WTC11 (cell line): Measurements from ENCODE around the gene ABCG4. TPM values are rescaled to one million over a fixed set of nuclear protein-coding genes. Genes with fewer than 3 reads are reported as not detected.

Experiments
- ARID4B ChIP-seq: sonication (generic); formaldehyde crosslinking; IDR thresholded peaks from 2 replicates; pipeline ENCODE4 v1.8.0; 2023; ENCODE audit warnings: missing genetic modification reagents, mild to moderate bottlenecking, borderline replicate concordance
- CDX4 ChIP-seq: fragments of 250-450 bp; sonication (Bioruptor Pico); IDR thresholded peaks from 2 replicates; pipeline ENCODE4 v1.9.0; 2021; ENCODE audit warnings: moderate library complexity, mild to moderate bottlenecking, inconsistent platforms, borderline replicate concordance
- EMX1 ChIP-seq: fragments of 250-450 bp; sonication (Bioruptor Pico); IDR thresholded peaks from 2 replicates; pipeline ENCODE4 v1.8.0; 2021; ENCODE audit warnings: mild to moderate bottlenecking
- ESRRA ChIP-seq: sonication (generic); formaldehyde crosslinking; IDR thresholded peaks from 2 replicates; pipeline ENCODE4 v1.8.1; 2022; ENCODE audit warnings: mild to moderate bottlenecking, missing genetic modification reagents, borderline replicate concordance
- GABPB1 ChIP-seq: sonication (generic); formaldehyde crosslinking; IDR thresholded peaks from 2 replicates; pipeline ENCODE4 v1.8.1; 2023; ENCODE audit warnings: mild to moderate bottlenecking, missing genetic modification reagents
- HMGXB4 ChIP-seq: sonication (generic); formaldehyde crosslinking; IDR thresholded peaks from 2 replicates; pipeline ENCODE4 v1.8.1; 2023; ENCODE audit warnings: mild to moderate bottlenecking, moderate library complexity, missing genetic modification reagents
- JAZF1 ChIP-seq: fragments of 250-450 bp; sonication (Bioruptor Pico); IDR thresholded peaks from 2 replicates; pipeline ENCODE4 v1.9.0; 2021; ENCODE audit warnings: moderate library complexity, mild to moderate bottlenecking, inconsistent platforms
- JUN ChIP-seq: sonication (generic); formaldehyde crosslinking; IDR thresholded peaks from 2 replicates; pipeline ENCODE4 v1.8.0; 2023; ENCODE audit warnings: mild to moderate bottlenecking, missing genetic modification reagents
- RORB ChIP-seq: fragments of 250-450 bp; sonication (Bioruptor Pico); IDR thresholded peaks from 2 replicates; pipeline ENCODE4 v1.9.0; 2021; ENCODE audit warnings: mild to moderate bottlenecking
- USF1 ChIP-seq: sonication (generic); formaldehyde crosslinking; IDR thresholded peaks from 2 replicates; pipeline ENCODE4 v1.8.0; 2022; ENCODE audit warnings: mild to moderate bottlenecking, missing genetic modification reagents
- ZBTB43 ChIP-seq: sonication (generic); formaldehyde crosslinking; IDR thresholded peaks from 2 replicates; pipeline ENCODE4 v1.8.1; 2023; ENCODE audit warnings: mild to moderate bottlenecking, missing genetic modification reagents
- ZNF219 ChIP-seq: sonication (generic); formaldehyde crosslinking; IDR thresholded peaks from 2 replicates; pipeline ENCODE4 v1.8.0; 2023; ENCODE audit warnings: missing genetic modification reagents, mild to moderate bottlenecking, borderline replicate concordance
- ZNF263 ChIP-seq: sonication (generic); formaldehyde crosslinking; IDR thresholded peaks from 2 replicates; pipeline ENCODE4 v1.8.1; 2022; ENCODE audit warnings: low read depth, mild to moderate bottlenecking, moderate library complexity, missing genetic modification reagents
- ZNF423 ChIP-seq: fragments of 250-450 bp; sonication (Bioruptor Pico); IDR thresholded peaks from 2 replicates; pipeline ENCODE4 v2.1.2; 2022; ENCODE audit warnings: mild to moderate bottlenecking, moderate library complexity
- total RNA-seq: library from RNA; stranded (reverse); gene quantifications from 3 replicates; pipeline ENCODE4 v1.2.3, GENCODE V29; 2021
- TF ChIP-seq, protein P1 (sequence below): fragments of 250-450 bp; sonication (Bioruptor Pico); IDR thresholded peaks from 2 replicates; pipeline ENCODE4 v1.9.0; 2021; ENCODE audit warnings: mild to moderate bottlenecking, borderline replicate concordance
- TF ChIP-seq, protein P2 (sequence below): fragments of 250-450 bp; sonication (Bioruptor Pico); IDR thresholded peaks from 2 replicates; pipeline ENCODE4 v1.9.0; 2021; ENCODE audit warnings: mild to moderate bottlenecking
- TF ChIP-seq, protein P3 (sequence below): sonication (generic); formaldehyde crosslinking; IDR thresholded peaks from 2 replicates; pipeline ENCODE4 v1.8.0; 2023; ENCODE audit warnings: mild to moderate bottlenecking, missing genetic modification reagents

ABCG4 gene
- total RNA-seq, 1 experiment from 2014 or later: 4.4 TPM

DNA sequence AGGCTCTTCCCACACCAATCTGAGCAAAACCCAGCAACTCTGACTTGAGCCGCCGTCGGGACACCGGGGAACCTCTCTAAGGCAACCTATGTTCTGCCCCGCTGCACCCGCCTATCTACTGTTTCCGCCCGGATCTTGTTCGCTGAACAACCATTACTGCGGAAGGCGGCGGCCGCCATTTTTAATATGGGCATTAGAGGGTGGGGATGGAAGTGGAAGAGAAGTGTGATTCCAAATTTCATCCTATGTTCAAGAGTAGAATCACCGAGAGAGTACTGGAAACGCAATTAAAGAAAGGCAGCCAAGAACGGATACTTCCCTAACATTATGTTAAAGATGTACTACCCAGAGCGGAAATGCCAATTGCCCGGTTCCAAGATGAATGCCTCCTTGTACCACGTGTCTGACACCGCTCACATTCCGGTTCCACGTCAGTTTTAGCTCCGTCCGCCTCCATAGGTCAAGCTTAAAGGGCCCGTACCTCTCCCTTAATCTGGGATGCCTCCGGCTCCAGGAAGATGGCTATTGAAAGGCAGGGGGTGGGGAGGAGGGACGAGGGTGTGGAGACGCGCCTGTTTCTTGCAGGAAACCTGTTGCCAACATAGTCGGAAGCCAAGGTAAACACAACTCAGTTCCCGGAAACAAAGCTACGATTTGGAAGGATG, 47.0 kb upstream of the ABCG4 start, which contains the start of gene DPAGT1 (continued):
- TF ChIP-seq, protein P1, sequence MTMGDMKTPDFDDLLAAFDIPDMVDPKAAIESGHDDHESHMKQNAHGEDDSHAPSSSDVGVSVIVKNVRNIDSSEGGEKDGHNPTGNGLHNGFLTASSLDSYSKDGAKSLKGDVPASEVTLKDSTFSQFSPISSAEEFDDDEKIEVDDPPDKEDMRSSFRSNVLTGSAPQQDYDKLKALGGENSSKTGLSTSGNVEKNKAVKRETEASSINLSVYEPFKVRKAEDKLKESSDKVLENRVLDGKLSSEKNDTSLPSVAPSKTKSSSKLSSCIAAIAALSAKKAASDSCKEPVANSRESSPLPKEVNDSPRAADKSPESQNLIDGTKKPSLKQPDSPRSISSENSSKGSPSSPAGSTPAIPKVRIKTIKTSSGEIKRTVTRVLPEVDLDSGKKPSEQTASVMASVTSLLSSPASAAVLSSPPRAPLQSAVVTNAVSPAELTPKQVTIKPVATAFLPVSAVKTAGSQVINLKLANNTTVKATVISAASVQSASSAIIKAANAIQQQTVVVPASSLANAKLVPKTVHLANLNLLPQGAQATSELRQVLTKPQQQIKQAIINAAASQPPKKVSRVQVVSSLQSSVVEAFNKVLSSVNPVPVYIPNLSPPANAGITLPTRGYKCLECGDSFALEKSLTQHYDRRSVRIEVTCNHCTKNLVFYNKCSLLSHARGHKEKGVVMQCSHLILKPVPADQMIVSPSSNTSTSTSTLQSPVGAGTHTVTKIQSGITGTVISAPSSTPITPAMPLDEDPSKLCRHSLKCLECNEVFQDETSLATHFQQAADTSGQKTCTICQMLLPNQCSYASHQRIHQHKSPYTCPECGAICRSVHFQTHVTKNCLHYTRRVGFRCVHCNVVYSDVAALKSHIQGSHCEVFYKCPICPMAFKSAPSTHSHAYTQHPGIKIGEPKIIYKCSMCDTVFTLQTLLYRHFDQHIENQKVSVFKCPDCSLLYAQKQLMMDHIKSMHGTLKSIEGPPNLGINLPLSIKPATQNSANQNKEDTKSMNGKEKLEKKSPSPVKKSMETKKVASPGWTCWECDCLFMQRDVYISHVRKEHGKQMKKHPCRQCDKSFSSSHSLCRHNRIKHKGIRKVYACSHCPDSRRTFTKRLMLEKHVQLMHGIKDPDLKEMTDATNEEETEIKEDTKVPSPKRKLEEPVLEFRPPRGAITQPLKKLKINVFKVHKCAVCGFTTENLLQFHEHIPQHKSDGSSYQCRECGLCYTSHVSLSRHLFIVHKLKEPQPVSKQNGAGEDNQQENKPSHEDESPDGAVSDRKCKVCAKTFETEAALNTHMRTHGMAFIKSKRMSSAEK (CRISPR knock-in tag): no peak
- TF ChIP-seq RORB (CRISPR knock-in tag): no peak
- TF ChIP-seq CDX4: no peak
- no peak for TF ChIP-seq ESRRA
- peak; percentile 95 for TF ChIP-seq USF1 (CRISPR knock-in tag)
- TF ChIP-seq, protein P2, sequence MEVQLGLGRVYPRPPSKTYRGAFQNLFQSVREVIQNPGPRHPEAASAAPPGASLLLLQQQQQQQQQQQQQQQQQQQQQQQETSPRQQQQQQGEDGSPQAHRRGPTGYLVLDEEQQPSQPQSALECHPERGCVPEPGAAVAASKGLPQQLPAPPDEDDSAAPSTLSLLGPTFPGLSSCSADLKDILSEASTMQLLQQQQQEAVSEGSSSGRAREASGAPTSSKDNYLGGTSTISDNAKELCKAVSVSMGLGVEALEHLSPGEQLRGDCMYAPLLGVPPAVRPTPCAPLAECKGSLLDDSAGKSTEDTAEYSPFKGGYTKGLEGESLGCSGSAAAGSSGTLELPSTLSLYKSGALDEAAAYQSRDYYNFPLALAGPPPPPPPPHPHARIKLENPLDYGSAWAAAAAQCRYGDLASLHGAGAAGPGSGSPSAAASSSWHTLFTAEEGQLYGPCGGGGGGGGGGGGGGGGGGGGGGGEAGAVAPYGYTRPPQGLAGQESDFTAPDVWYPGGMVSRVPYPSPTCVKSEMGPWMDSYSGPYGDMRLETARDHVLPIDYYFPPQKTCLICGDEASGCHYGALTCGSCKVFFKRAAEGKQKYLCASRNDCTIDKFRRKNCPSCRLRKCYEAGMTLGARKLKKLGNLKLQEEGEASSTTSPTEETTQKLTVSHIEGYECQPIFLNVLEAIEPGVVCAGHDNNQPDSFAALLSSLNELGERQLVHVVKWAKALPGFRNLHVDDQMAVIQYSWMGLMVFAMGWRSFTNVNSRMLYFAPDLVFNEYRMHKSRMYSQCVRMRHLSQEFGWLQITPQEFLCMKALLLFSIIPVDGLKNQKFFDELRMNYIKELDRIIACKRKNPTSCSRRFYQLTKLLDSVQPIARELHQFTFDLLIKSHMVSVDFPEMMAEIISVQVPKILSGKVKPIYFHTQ: no peak
- no peak for TF ChIP-seq ZBTB43 (CRISPR knock-in tag)
- TF ChIP-seq ZNF263: peak; percentile 79; the same call in 1 of the 2 replicates
- TF ChIP-seq ZNF219: no peak
- no peak for TF ChIP-seq EMX1 (CRISPR knock-in tag)
- TF ChIP-seq JAZF1 (CRISPR knock-in tag): no peak
- 0 out of 2 replicates have a peak, but pooled peaks have one; percentile 64 for TF ChIP-seq HMGXB4 (CRISPR knock-in tag)
- TF ChIP-seq, protein P3, sequence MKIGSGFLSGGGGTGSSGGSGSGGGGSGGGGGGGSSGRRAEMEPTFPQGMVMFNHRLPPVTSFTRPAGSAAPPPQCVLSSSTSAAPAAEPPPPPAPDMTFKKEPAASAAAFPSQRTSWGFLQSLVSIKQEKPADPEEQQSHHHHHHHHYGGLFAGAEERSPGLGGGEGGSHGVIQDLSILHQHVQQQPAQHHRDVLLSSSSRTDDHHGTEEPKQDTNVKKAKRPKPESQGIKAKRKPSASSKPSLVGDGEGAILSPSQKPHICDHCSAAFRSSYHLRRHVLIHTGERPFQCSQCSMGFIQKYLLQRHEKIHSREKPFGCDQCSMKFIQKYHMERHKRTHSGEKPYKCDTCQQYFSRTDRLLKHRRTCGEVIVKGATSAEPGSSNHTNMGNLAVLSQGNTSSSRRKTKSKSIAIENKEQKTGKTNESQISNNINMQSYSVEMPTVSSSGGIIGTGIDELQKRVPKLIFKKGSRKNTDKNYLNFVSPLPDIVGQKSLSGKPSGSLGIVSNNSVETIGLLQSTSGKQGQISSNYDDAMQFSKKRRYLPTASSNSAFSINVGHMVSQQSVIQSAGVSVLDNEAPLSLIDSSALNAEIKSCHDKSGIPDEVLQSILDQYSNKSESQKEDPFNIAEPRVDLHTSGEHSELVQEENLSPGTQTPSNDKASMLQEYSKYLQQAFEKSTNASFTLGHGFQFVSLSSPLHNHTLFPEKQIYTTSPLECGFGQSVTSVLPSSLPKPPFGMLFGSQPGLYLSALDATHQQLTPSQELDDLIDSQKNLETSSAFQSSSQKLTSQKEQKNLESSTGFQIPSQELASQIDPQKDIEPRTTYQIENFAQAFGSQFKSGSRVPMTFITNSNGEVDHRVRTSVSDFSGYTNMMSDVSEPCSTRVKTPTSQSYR (CRISPR knock-in tag): no peak
- TF ChIP-seq ARID4B: no peak; the same call in 1 of the 2 replicates
- TF ChIP-seq ZNF423 (CRISPR knock-in tag): no peak
- no peak for TF ChIP-seq JUN (CRISPR knock-in tag)
- TF ChIP-seq GABPB1 (CRISPR knock-in tag): no peak; the same call in none of the 2 replicates
